ENCODE measurements around the gene ALDH3A2.

ALDH3A2 gene

DNA sequence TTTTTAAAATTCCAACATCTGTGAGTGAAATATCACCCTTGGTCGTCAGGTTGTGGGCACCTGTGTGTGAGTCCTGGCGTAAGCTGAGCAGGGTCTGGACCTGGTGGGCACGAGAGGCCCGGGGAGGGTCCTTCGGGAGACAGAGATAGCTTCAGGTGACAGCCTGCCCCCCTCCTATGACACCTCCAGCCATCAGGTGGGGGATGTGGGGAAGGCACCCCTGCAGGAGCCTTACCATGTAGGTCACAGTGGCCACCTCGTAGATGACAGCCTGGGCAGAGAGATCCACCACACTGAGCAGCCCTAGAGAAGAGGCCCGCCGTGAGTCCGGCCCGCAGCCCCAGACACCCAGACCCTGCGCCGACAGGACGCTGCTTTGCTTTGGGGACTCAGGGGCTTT lies 56.6 kb downstream of the ALDH3A2 start:
- 87 to 89% methylated on average over 13 of the region's 13 CpGs for WGBS, 2 experiments
- Histone ChIP-seq H3K4me3 (ENCODE audit: insufficient read depth, low read depth, low read length) (no peak overlapping the region), H3K4me1 (ENCODE audit: control insufficient read depth, insufficient read depth, low read length) (peaks cover 42% of the 10 kb centered on the region), H3K27me3 (ENCODE audit: control insufficient read depth, insufficient read depth, low read length, poor library complexity, severe bottlenecking) (no peaks in the 10 kb centered on the region), H3K27ac (ENCODE audit: insufficient read depth, low read depth, low read length, poor library complexity, severe bottlenecking) (no peak overlapping the region), H3K36me3 (ENCODE audit: control insufficient read depth, insufficient read depth, low read length) (no peaks in the 10 kb centered on the region), H3K9me3 (ENCODE audit: control insufficient read depth, low read length) (no peaks in the 10 kb centered on the region)

DNA sequence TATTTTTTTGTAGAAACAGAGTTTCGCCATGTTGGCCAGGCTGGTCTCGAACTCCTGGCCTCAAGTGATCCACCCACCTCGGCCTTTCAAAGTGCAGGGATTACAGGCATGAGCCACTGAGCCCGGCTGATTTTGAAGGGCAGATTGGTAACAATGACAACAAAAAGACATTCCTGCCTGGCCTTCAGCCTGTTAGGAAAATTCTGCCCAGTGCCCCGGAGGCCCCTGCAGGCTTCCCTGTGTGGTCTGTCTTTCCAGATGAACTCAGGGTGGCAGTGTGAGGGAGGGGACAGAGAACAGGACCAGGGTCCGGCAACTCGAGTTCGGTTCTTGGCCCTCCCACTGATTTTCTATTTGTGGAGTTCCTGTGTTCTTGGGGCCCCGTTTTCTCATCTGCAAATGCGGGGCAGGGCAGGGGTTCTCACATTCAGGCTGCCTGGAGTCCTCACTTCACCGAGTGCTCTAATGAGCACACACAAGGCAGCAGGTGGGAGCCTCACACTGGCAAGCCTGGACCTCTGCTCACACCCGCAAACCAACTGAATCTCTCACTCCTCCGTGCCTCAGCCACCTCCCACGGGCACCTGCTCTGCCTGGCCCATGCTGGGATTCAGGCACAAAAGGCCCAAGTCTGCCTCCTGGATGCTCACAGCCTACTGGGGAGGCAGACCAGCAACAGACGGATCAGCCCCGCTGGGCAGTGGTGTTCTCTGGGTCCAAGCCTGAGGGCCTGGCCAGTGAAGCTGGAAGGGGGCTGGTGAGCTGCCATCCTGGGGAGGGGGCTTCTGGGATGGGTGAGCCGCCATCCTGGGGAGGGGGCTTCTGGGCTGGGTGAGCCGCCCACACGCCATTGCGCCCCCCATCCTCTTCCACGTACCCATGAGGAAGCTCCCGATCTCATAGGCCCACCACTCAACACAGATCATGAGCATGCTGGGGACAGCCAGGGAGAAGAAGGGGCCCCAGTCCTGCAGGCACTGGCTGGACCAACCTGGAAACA lies 57.5 kb downstream of the ALDH3A2 start:
- WGBS, 2 experiments, result 59 to 61% methylated on average over 22 of the region's 22 CpGs
- no peaks in the 10 kb centered on the region for H3K36me3 ChIP-seq (ENCODE audit: control insufficient read depth, insufficient read depth, low read length)
- peak overlapping the region; percentile 62 for H3K27ac ChIP-seq (ENCODE audit: insufficient read depth, low read depth, low read length, poor library complexity, severe bottlenecking)

DNA sequence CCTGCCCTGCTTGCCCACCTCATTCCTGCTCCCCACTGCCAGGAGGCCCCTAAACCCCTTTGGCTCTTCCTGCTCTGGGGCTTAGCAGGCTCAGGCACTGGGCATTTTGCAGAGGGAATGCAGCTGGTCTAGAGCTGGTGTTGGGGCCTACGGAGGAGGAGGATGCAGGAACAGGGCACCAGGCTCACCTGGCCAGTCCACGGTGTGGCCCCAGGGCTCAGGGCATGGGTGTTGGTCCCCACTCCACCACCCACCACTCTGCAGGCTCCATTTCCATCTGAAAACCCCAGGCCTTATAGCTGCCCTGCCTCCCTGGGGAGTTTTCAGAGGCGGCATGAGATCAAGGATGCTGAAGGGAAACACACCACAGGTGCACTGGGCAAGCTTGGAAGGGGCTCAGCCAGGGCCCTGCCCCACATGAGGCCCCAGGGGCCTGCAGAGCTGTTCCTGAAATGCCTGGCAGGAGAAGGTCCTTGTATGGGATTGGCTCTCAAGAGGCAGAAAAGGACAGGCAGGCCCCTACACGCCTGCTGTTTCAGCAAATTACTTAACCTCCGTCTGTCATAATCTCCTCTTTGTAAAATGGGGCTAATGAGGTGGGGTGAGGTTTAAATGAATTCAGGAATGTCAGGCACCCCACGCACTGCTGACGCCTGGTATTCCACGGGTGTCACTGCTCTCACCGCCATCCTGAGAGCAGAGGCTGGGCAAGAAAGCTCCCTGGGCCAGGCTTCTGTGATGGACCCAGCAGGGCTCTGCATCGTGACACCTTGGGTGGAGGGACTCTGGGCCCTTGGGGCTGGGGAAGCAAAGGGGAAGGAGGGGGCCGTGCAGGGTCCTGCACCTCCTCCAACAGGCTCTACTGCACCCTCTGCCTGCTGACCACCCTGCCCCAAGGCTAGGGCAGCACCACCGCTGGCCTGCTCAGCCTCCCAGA lies 58.5 kb downstream of the ALDH3A2 start:
- Histone ChIP-seq H3K4me3 (ENCODE audit: insufficient read depth, low read depth, low read length) (no peak overlapping the region), H3K9me3 (ENCODE audit: control insufficient read depth, low read length) (no peaks in the 10 kb centered on the region), H3K36me3 (ENCODE audit: control insufficient read depth, insufficient read depth, low read length) (no peaks in the 10 kb centered on the region), H3K4me1 (ENCODE audit: control insufficient read depth, insufficient read depth, low read length) (peaks cover 42% of the 10 kb centered on the region), H3K27me3 (ENCODE audit: control insufficient read depth, insufficient read depth, low read length, poor library complexity, severe bottlenecking) (no peaks in the 10 kb centered on the region), H3K27ac (ENCODE audit: insufficient read depth, low read depth, low read length, poor library complexity, severe bottlenecking) (peak overlapping the region; percentile 33)
- 61 to 70% methylated on average over 10 to 12 of the region's 12 CpGs for WGBS, 2 experiments

More for the DNA sequence above, 57.5 kb downstream of the ALDH3A2 start:
- Histone ChIP-seq H3K27me3 (ENCODE audit: control insufficient read depth, insufficient read depth, low read length, poor library complexity, severe bottlenecking) (no peaks in the 10 kb centered on the region), H3K9me3 (ENCODE audit: control insufficient read depth, low read length) (no peaks in the 10 kb centered on the region), H3K4me1 (ENCODE audit: control insufficient read depth, insufficient read depth, low read length) (peaks cover 42% of the 10 kb centered on the region), H3K4me3 (ENCODE audit: insufficient read depth, low read depth, low read length) (no peak overlapping the region)

DNA sequence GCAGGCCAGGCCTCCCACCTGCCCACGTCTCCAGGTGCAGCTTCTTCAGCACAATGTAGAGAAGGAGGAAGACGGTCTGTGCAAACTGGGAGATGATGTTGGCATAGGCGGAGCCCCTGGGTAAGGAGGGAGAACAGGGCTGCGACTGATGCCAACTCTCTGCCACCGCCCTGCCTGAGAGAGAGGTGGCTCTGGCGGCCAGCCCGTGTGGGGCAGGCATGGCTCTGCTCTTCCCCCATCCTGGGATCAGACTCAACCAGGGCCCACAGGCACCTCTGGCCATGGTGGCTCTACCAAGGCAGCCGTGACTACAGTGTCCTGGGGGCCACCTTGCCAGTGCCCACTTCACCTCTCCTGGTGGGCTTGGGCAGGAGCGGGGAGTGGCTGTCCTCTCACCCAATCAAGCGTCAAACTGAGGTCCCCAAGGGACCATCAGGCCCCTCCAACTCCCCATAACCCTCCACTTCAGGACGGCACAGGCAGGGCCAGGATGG lies 59.2 kb downstream of the ALDH3A2 start:
- peaks cover 41% of the 10 kb centered on the region for H3K4me1 ChIP-seq (ENCODE audit: control insufficient read depth, insufficient read depth, low read length)
- no peaks in the 10 kb centered on the region for H3K9me3 ChIP-seq (ENCODE audit: control insufficient read depth, low read length)
- H3K27ac ChIP-seq (ENCODE audit: insufficient read depth, low read depth, low read length, poor library complexity, severe bottlenecking), result no peak overlapping the region
- no peaks in the 10 kb centered on the region for H3K27me3 ChIP-seq (ENCODE audit: control insufficient read depth, insufficient read depth, low read length, poor library complexity, severe bottlenecking)
- WGBS, 2 experiments, result 95 to 96% methylated on average over 11 of the region's 11 CpGs
- H3K4me3 ChIP-seq (ENCODE audit: insufficient read depth, low read depth, low read length), result no peak overlapping the region
- H3K36me3 ChIP-seq (ENCODE audit: control insufficient read depth, insufficient read depth, low read length), result no peaks in the 10 kb centered on the region

DNA sequence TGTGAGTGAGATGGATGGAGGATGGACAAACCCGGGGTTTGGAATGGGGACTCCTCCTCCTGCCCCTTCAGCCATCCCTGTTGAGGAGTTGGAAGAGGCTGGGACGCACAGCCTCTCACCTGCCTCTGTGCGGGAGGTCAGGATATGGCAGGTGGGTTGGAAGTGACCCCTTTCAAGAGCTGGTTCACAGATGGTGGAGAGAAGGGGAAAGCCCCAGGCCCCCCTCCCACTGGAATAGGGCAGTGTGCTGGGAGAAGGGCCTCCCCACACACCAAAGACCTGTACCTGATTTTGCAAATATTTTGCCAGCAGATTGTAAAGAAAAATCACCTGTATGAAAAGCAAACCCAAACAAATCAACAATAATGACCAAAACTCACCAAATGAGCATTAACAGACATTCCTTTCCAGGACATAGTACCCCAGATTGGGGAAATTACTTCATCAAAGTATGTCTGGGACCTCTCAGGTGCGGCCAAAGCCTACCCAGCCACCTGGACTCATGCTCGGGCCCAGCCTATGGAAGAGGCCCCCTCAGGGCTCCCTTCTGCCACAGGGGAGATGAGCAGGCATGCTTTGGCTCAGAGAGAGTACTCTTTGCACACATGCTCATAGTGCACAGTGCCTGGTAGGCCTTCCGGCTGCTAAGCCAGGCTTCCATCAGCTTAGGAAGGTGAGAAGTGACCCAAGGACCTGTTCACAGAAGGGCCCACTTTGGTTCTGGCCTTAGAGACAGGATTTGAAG lies 60.1 kb downstream of the ALDH3A2 start:
- Histone ChIP-seq H3K4me3 (ENCODE audit: insufficient read depth, low read depth, low read length) (no peak overlapping the region), H3K4me1 (ENCODE audit: control insufficient read depth, insufficient read depth, low read length) (peaks cover 32% of the 10 kb centered on the region), H3K9me3 (ENCODE audit: control insufficient read depth, low read length) (no peaks in the 10 kb centered on the region), H3K27me3 (ENCODE audit: control insufficient read depth, insufficient read depth, low read length, poor library complexity, severe bottlenecking) (no peaks in the 10 kb centered on the region), H3K36me3 (ENCODE audit: control insufficient read depth, insufficient read depth, low read length) (no peaks in the 10 kb centered on the region), H3K27ac (ENCODE audit: insufficient read depth, low read depth, low read length, poor library complexity, severe bottlenecking) (no peak overlapping the region)
- WGBS, 2 experiments, result 91 to 98% methylated on average over 6 of the region's 6 CpGs

DNA sequence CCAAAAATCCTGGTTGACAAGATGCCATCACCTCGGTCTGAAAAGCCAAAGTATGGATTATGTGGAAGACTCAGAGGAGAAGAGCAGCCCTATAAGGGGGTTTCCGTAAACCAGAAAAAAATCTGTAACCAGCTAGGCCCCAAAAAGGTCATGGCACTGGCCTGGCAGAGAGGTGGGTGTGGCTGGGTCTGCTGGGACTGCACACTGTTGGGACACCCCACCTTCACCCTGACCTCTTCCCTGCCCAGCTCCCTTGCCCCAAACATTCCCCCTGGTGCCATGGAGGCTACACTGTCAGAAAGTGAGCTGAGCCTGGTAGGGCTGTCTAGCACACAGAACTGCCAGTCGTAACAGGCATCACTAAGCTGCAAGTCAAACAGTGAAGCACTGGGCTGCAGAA lies 61.3 kb downstream of the ALDH3A2 start:
- WGBS, 2 experiments, result 95 to 96% methylated on average over 3 of the region's 3 CpGs
- no peaks in the 10 kb centered on the region for H3K9me3 ChIP-seq (ENCODE audit: control insufficient read depth, low read length)
- H3K4me1 ChIP-seq (ENCODE audit: control insufficient read depth, insufficient read depth, low read length), result peaks cover 21% of the 10 kb centered on the region

DNA sequence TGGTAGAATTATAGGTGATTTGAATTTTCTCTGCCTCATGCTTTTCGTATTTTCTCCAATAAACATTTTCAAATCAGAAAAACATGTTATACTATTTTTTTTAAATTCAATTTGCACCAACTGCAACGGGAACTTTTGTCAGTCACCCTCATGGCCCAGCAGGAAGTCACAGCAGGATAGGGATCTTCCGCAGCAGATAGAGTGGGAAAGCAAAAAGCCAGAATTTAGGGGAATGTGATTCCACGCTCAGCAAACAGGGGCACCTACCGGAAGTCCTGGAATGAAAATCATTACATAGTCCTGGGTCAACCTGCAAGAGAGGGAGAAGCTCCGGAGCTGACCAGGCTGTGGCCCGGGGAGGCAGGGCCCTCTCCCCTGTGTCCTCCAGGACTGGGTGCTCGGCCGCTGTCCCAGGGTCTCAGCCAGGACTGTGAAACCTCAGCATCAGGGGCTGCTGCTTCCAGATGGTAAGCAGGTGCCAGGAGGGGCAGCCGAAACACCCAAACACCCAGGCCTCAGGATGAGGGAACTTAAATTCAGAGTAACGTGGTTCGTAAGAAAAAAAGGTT lies 64.0 kb downstream of the ALDH3A2 start:
- WGBS, 2 experiments, result 81 to 86% methylated on average over 10 to 11 of the region's 12 CpGs
- no peaks in the 10 kb centered on the region for H3K36me3 ChIP-seq (ENCODE audit: control insufficient read depth, insufficient read depth, low read length)
- no peaks in the 10 kb centered on the region for H3K27me3 ChIP-seq (ENCODE audit: control insufficient read depth, insufficient read depth, low read length, poor library complexity, severe bottlenecking)
- H3K4me1 ChIP-seq (ENCODE audit: control insufficient read depth, insufficient read depth, low read length), result peaks cover 16% of the 10 kb centered on the region
- no peaks in the 10 kb centered on the region for H3K9me3 ChIP-seq (ENCODE audit: control insufficient read depth, low read length)
- H3K27ac ChIP-seq (ENCODE audit: insufficient read depth, low read depth, low read length, poor library complexity, severe bottlenecking), result no peak overlapping the region
- H3K4me3 ChIP-seq (ENCODE audit: insufficient read depth, low read depth, low read length), result no peak overlapping the region

More for the DNA sequence above, 61.3 kb downstream of the ALDH3A2 start:
- Histone ChIP-seq H3K27ac (ENCODE audit: insufficient read depth, low read depth, low read length, poor library complexity, severe bottlenecking) (no peak overlapping the region), H3K4me3 (ENCODE audit: insufficient read depth, low read depth, low read length) (no peak overlapping the region), H3K36me3 (ENCODE audit: control insufficient read depth, insufficient read depth, low read length) (no peaks in the 10 kb centered on the region), H3K27me3 (ENCODE audit: control insufficient read depth, insufficient read depth, low read length, poor library complexity, severe bottlenecking) (no peaks in the 10 kb centered on the region)

DNA sequence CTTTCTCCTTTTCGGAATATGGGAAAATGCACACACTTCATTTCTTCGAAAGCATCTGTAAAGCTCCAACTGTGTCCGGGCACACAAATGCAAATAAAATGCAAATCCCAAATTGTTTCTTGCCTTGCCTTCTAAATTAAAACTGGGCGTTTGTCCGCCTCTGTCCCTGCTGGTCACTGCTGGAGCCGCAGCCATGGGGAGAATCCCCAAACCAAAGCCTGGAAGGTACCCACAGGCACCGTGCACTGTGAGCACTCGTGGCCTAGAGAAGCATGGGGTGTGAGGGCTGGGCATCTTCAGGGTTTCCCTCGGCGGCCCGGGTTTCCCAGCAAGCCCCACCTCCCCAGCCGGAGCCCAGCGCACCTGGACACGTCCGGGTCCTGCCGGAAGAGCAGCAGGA lies 64.9 kb downstream of the ALDH3A2 start:
- H3K36me3 ChIP-seq (ENCODE audit: control insufficient read depth, insufficient read depth, low read length), result no peaks in the 10 kb centered on the region
- no peak overlapping the region for H3K4me3 ChIP-seq (ENCODE audit: insufficient read depth, low read depth, low read length)
- no peaks in the 10 kb centered on the region for H3K27me3 ChIP-seq (ENCODE audit: control insufficient read depth, insufficient read depth, low read length, poor library complexity, severe bottlenecking)
- no peak overlapping the region for H3K27ac ChIP-seq (ENCODE audit: insufficient read depth, low read depth, low read length, poor library complexity, severe bottlenecking)
- peaks cover 23% of the 10 kb centered on the region for H3K4me1 ChIP-seq (ENCODE audit: control insufficient read depth, insufficient read depth, low read length)
- no peaks in the 10 kb centered on the region for H3K9me3 ChIP-seq (ENCODE audit: control insufficient read depth, low read length)
- 89 to 91% methylated on average over 16 of the region's 16 CpGs for WGBS, 2 experiments

DNA sequence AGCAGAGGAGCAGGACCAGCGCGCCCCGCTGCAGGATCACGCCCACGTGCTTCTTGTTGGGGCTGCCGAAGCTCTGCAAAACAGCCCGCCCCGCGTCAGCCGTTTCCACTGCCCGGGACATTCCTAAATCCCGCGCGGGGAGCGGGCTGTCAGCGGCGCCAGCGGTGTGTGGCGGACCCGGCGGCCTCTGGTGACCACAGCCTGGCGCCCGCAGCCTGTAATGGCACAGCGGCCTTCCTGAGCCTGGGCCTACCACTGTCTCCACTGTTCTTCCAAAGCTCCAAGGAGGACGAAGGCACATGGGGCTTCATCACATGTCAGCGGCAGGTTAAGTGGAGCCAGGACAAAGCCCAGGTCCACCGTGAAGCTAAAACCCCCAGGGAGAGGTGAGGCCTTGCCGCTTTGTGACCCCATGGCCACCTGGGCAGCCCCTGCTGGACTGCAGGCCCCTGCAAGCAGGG lies 65.4 kb downstream of the ALDH3A2 start:
- H3K9me3 ChIP-seq (ENCODE audit: control insufficient read depth, low read length), result no peaks in the 10 kb centered on the region
- H3K27me3 ChIP-seq (ENCODE audit: control insufficient read depth, insufficient read depth, low read length, poor library complexity, severe bottlenecking), result no peaks in the 10 kb centered on the region
- WGBS, 2 experiments, result 93 to 94% methylated on average over 28 of the region's 28 CpGs
- no peaks in the 10 kb centered on the region for H3K36me3 ChIP-seq (ENCODE audit: control insufficient read depth, insufficient read depth, low read length)
- H3K4me1 ChIP-seq (ENCODE audit: control insufficient read depth, insufficient read depth, low read length), result peaks cover 23% of the 10 kb centered on the region
- H3K27ac ChIP-seq (ENCODE audit: insufficient read depth, low read depth, low read length, poor library complexity, severe bottlenecking), result no peak overlapping the region
- H3K4me3 ChIP-seq (ENCODE audit: insufficient read depth, low read depth, low read length), result no peak overlapping the region
